Prostate gland (tissue), 2 donors: ENCODE results near the gene KLF11.

Experiments used
- CTCF ChIP-seq, 4 experiments: fragments of 200-600 bp in 2 of 4; fragments of 450-650 bp in 2 of 4; sonication (generic) in 2 of 4; IDR thresholded peaks; 1 replicate in 3 of 4; 2 replicates in 1 of 4; pipeline ENCODE4 v1.5.1; 2016 to 2019; ENCODE audit warnings: antibody characterized with exemption in 4 of 4, mild to moderate bottlenecking in 2 of 4, moderate library complexity in 2 of 4
- POLR2A ChIP-seq: fragments of 450-650 bp; IDR thresholded peaks from one replicate; pipeline ENCODE4 v1.6.1; 2016; ENCODE audit warnings: antibody characterized with exemption, mild to moderate bottlenecking
- POLR2AphosphoS5 ChIP-seq: sonication (generic); formaldehyde crosslinking; IDR thresholded peaks from one replicate; pipeline ENCODE4 v1.6.1; 2017; ENCODE audit warnings: antibody characterized with exemption

GRCh38 chr2:10078001-10078400 is 34.7 kb downstream of the KLF11 start:
- no peak for TF ChIP-seq POLR2A
- TF ChIP-seq CTCF (IDR thresholded peaks at IDR 0.05): no peak
- TF ChIP-seq POLR2AphosphoS5: no peak
